ENCODE measurements around the gene CDKAL1.

DNA sequence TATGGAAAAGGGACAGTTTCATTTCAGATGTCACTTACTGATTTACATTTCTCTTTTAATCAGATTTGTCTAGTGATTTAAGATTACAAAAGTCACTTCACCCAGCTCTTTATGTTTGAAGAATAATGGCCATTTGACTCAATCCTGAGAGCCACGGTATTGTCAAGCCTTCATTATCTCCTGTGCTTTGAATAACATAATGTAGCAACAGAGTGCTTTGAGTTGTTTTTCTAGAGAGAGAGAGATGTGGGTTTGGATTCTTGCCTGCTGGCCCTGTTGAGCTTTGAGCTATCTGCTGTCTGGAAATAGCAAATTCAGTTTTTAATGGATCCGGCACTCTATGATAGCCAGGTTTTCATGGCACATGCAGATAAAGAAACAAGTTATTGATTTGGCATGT is 580.9 kb downstream of the CDKAL1 start:
- TF ChIP-seq POLR2AphosphoS5 (IDR thresholded peaks at IDR 0.05; ENCODE audit: low read depth, low read length) (no peak), POLR2A (IDR thresholded peaks at IDR 0.05; ENCODE audit: low read depth, low read length) (no peak)
